K562 (cell line): ENCODE data around the gene SRCAP. TPM values are rescaled to one million over a fixed set of nuclear protein-coding genes. Genes with fewer than 3 reads are reported as not detected.
A peak's percentile ranks its signal among the peaks of the same experiment; 100 is the strongest.

ENCODE experiments used
- BRF2 ChIP-seq: IDR thresholded peaks from 3 replicates; pipeline ENCODE4 v1.6.1; 2011; ENCODE audit warnings: borderline replicate concordance, mild to moderate bottlenecking; ENCODE audit not compliant: insufficient read length, insufficient read depth
- CBX3 ChIP-seq, 2 experiments: IDR thresholded peaks; 1 replicate in 1 of 2; 2 replicates in 1 of 2; pipeline ENCODE4 v1.6.1; 2012; ENCODE audit warnings: inconsistent platforms in 2 of 2, low read length in 2 of 2, borderline replicate concordance in 1 of 2, control low read depth in 1 of 2
- E2F8 ChIP-seq: fragments of 450-650 bp; IDR thresholded peaks from 2 replicates; pipeline ENCODE4 v1.7.1; 2018; ENCODE audit warnings: mild to moderate bottlenecking, low read depth; ENCODE audit not compliant: partially characterized antibody
- ELF1 ChIP-seq: fragments of 200-800 bp; sonication (Bioruptor generic); IDR thresholded peaks from 2 replicates; pipeline ENCODE4 v1.6.1; 2016; ENCODE audit warnings: missing genetic modification characterization, missing compliant biosample characterization
- GABPA ChIP-seq: fragments of 200-800 bp; sonication (Bioruptor generic); conservative IDR thresholded peaks from 2 replicates; pipeline ENCODE4 v1.6.1; 2016; ENCODE audit warnings: low read depth, missing genetic modification characterization, missing compliant biosample characterization
- HMGXB4 ChIP-seq: sonication (generic); formaldehyde crosslinking; IDR thresholded peaks from 2 replicates; pipeline ENCODE4 v1.8.1; 2023; ENCODE audit warnings: mild to moderate bottlenecking, missing genetic modification reagents
- JUN ChIP-seq, 2 experiments: sonication (generic) in 1 of 2; formaldehyde crosslinking in 1 of 2; IDR thresholded peaks; 2 replicates each; pipeline versions ENCODE4 v1.6.1 to v1.8.0; 2012 to 2022; ENCODE audit warnings: borderline replicate concordance in 2 of 2, mild to moderate bottlenecking in 2 of 2, improper control_type of control experiment in 1 of 2, low read depth in 1 of 2, low read length in 1 of 2, missing genetic modification reagents in 1 of 2
- KAT2B ChIP-seq: IDR thresholded peaks from one replicate; pipeline ENCODE4 v1.6.1; 2012; ENCODE audit warnings: low read depth, mild to moderate bottlenecking, control low read depth, inconsistent platforms, low read length, moderate library complexity
- RREB1 ChIP-seq: fragments of 250-450 bp; sonication (Bioruptor Pico); IDR thresholded peaks from 2 replicates; pipeline ENCODE4 v1.4.0; 2020
- SMC3 ChIP-seq: conservative IDR thresholded peaks from 2 replicates; pipeline ENCODE4 v1.6.1; 2011; ENCODE audit warnings: low read depth, low read length, improper control_type of control experiment; ENCODE audit not compliant: insufficient read depth
- polyA plus RNA-seq, 8 experiments: library from polyadenylated mRNA; depleted of rRNA in 4 of 8; stranded (reverse) in 5 of 8; unstranded in 3 of 8; fragments of >200 nt; fragmentation: Nextera tagmentation in 2 of 8; fragmentation: Illumina TruSeq in 1 of 8; extraction: Ambion mirVana in 2 of 8; extraction: Trizol in 1 of 8; gene quantifications; 2 replicates each; pipeline versions ENCODE4 v1.2.1 to v1.2.3, GENCODE V29; 2011 to 2014; ENCODE audit warnings: inconsistent platforms in 1 of 8, missing spikeins in 1 of 8
- total RNA-seq, 7 experiments: library from RNA; depleted of rRNA in 6 of 7; stranded (reverse); fragments of >200 nt in 6 of 7; fragmentation: Illumina TruSeq in 2 of 7; extraction: Trizol in 2 of 7; gene quantifications; 2 replicates each; pipeline versions ENCODE4 v1.2.1 to v1.2.3, GENCODE V29; 2011 to 2021; ENCODE audit warnings: low replicate concordance in 1 of 7

The SRCAP gene
- total and polyA plus RNA-seq, 9 of the 15 experiments (the other 6 are each of a cell fraction or from before 2014, with no cell fraction given), result 0.21 to 62.6 (median 5.8) TPM

GRCh38 chr16:30650369-30651123 is 48.4 kb upstream of the SRCAP start, which contains the start of gene PRR14 (continued):
- TF ChIP-seq ELF1 (tag) (peak; percentile 88), KAT2B (no peak), BRF2 (no peak), CBX3 (IDR thresholded peaks at IDR 0.05; ENCODE audit: borderline replicate concordance in 1 of 2, low read length in 2 of 2) (peak in 1 of 2 experiments; percentile 71; a peak in 2 of 3 replicates), JUN (IDR thresholded peaks at IDR 0.05; ENCODE audit: borderline replicate concordance, low read depth, low read length) (peak; percentile 51; the same call in 1 of the 2 replicates), JUN (CRISPR knock-in tag; IDR thresholded peaks at IDR 0.05; ENCODE audit: borderline replicate concordance) (no peak), SMC3 (0 out of 2 replicates have a peak, but pooled peaks have one; percentile 12), HMGXB4 (CRISPR knock-in tag) (no peak; the same call in 1 of the 2 replicates), E2F8 (peak; percentile 67), RREB1 (no peak), GABPA (tag) (peak; percentile 63)
